Naive B cell (primary cell): ENCODE results near the gene GLT8D2. TPM values are rescaled to one million over a fixed set of nuclear protein-coding genes. Genes with fewer than 3 reads are reported as not detected.

ENCODE experiments used
- ATAC-seq, 2 donors: fragments of 150-1000 bp; cut with Tn5 transposase; 2 replicates each; pipeline ENCODE4 v1.10.0; 2021; ENCODE audit warnings: low read depth in 2 of 2, mild to moderate bottlenecking in 2 of 2, moderate library complexity in 2 of 2
- DNase-seq: peaks from one replicate; pipeline ENCODE4 v3.0.0; 2022
- H3K27ac Mint-ChIP-seq, 6 donors: one replicate each; pipeline ENCODE4 v1.8.0; 2020 to 2022; ENCODE audit warnings: mild to moderate bottlenecking in 6 of 6, mixed read lengths in 6 of 6, moderate library complexity in 5 of 6, inconsistent platforms in 2 of 6
- H3K27me3 Mint-ChIP-seq, 3 donors: one replicate each; pipeline ENCODE4 v1.8.0; 2021 to 2022; ENCODE audit warnings: mixed read lengths in 3 of 3, mild to moderate bottlenecking in 1 of 3
- H3K36me3 Mint-ChIP-seq, 2 donors: one replicate each; pipeline ENCODE4 v1.8.0; 2020 to 2022; ENCODE audit warnings: mixed read lengths in 2 of 2, inconsistent platforms in 1 of 2, mild to moderate bottlenecking in 1 of 2
- H3K4me1 Mint-ChIP-seq, 3 donors: one replicate each; pipeline ENCODE4 v1.8.0; 2020 to 2022; ENCODE audit warnings: mixed read lengths in 3 of 3, inconsistent platforms in 1 of 3, mild to moderate bottlenecking in 1 of 3, moderate library complexity in 1 of 3
- H3K4me3 Mint-ChIP-seq, 8 donors: one replicate each; pipeline ENCODE4 v1.8.0; 2020 to 2022; ENCODE audit warnings: mild to moderate bottlenecking in 8 of 8, mixed read lengths in 8 of 8, moderate library complexity in 8 of 8, inconsistent platforms in 2 of 8
- H3K9me3 Mint-ChIP-seq, 7 donors: one replicate each; pipeline ENCODE4 v1.8.0; 2020 to 2022; ENCODE audit warnings: mixed read lengths in 7 of 7, mild to moderate bottlenecking in 5 of 7, inconsistent platforms in 2 of 7, moderate library complexity in 1 of 7
- polyA plus RNA-seq, 6 donors: library from polyadenylated mRNA; unstranded; fragments of 300-500 nt; fragmentation: Illumina TruSeq; gene quantifications; one replicate each; pipeline ENCODE4 v1.2.3, GENCODE V29; 2021; ENCODE audit warnings: low read depth in 6 of 6

Gene GLT8D2
- polyA plus RNA-seq, 6 donors from 2014 or later = 0.32 to 0.66 TPM; not detected in 4

GRCh38 chr12:104010121-104010520, 39.9 kb downstream of the GLT8D2 start:
- peaks cover 17 to 58% (median 22%) of the 10 kb centered on the region in 3 donors for H3K27me3 Mint-ChIP-seq
- no peak for DNase-seq
- H3K4me3 Mint-ChIP-seq = no peak overlapping the region
- no peak for ATAC-seq
- H3K36me3 Mint-ChIP-seq = peaks cover 0 to 13% of the 10 kb centered on the region in 2 donors
- peaks cover 0 to 21% (median 12%) of the 10 kb centered on the region in 7 donors for H3K9me3 Mint-ChIP-seq
- H3K4me1 Mint-ChIP-seq = peaks cover 0 to 2% (median 0%) of the 10 kb centered on the region in 3 donors
- H3K27ac Mint-ChIP-seq = no peak overlapping the region

- Mint-ChIP-seq H3K4me3 (no peak overlapping the region), H3K9me3 (peaks cover 0 to 21% (median 12%) of the 10 kb centered on the region in 7 donors), H3K27ac (no peak overlapping the region), H3K4me1 (peaks cover 0 to 2% (median 0%) of the 10 kb centered on the region in 3 donors), H3K36me3 (peaks cover 0 to 13% of the 10 kb centered on the region in 2 donors), H3K27me3 (peaks cover 21 to 71% (median 32%) of the 10 kb centered on the region in 3 donors)
- no peak for ATAC-seq
- no peak for DNase-seq
These were observed 43.1 kb downstream of the GLT8D2 start for GRCh38 chr12:104006929-104007328.

- Mint-ChIP-seq H3K27me3 (peaks cover 9 to 69% (median 38%) of the 10 kb centered on the region in 3 donors), H3K36me3 (peaks cover 0 to 5% of the 10 kb centered on the region in 2 donors), H3K4me1 (no peaks in the 10 kb centered on the region), H3K27ac (no peak overlapping the region), H3K9me3 (peaks cover 0 to 7% (median 4%) of the 10 kb centered on the region in 7 donors), H3K4me3 (no peak overlapping the region)
- ATAC-seq (no peak), DNase-seq (no peak)
These were observed 46.4 kb downstream of the GLT8D2 start for GRCh38 chr12:104003596-104003995.

- H3K4me1 Mint-ChIP-seq = no peaks in the 10 kb centered on the region
- no peak overlapping the region for H3K4me3 Mint-ChIP-seq
- H3K36me3 Mint-ChIP-seq = no peaks in the 10 kb centered on the region
- H3K27ac Mint-ChIP-seq = peak overlapping the region in 1 of 6 donors; percentile 42
- peaks cover 0 to 5% (median 0%) of the 10 kb centered on the region in 7 donors for H3K9me3 Mint-ChIP-seq
- DNase-seq = no peak
- ATAC-seq = no peak
- peaks cover 3 to 69% (median 38%) of the 10 kb centered on the region in 3 donors for H3K27me3 Mint-ChIP-seq
These were observed 47.3 kb downstream of the GLT8D2 start for GRCh38 chr12:104002686-104003085.

- Mint-ChIP-seq H3K9me3 (peaks cover 0 to 5% (median 0%) of the 10 kb centered on the region in 7 donors), H3K27me3 (peaks cover 8 to 69% (median 46%) of the 10 kb centered on the region in 3 donors), H3K4me1 (no peaks in the 10 kb centered on the region), H3K36me3 (no peaks in the 10 kb centered on the region), H3K4me3 (no peak overlapping the region), H3K27ac (no peak overlapping the region)
- DNase-seq (no peak), ATAC-seq (no peak)
These were observed 49.1 kb downstream of the GLT8D2 start for GRCh38 chr12:104000807-104001434.

- H3K27me3 Mint-ChIP-seq = peaks cover 5 to 52% (median 46%) of the 10 kb centered on the region in 3 donors
- peaks cover 0 to 2% (median 0%) of the 10 kb centered on the region in 7 donors for H3K9me3 Mint-ChIP-seq
- DNase-seq (no peak), ATAC-seq (no peak)
- H3K4me1 Mint-ChIP-seq = no peaks in the 10 kb centered on the region
- no peaks in the 10 kb centered on the region for H3K36me3 Mint-ChIP-seq
- no peak overlapping the region for H3K4me3 Mint-ChIP-seq
- H3K27ac Mint-ChIP-seq = no peak overlapping the region
These were observed 51.0 kb downstream of the GLT8D2 start for GRCh38 chr12:103998976-103999375.

GRCh38 chr12:103997286-103997900, 52.6 kb downstream of the GLT8D2 start:
- peak overlapping the region in 1 of 6 donors; percentile 35 for H3K27ac Mint-ChIP-seq
- H3K9me3 Mint-ChIP-seq = no peaks in the 10 kb centered on the region
- peaks cover 5 to 39% (median 33%) of the 10 kb centered on the region in 3 donors for H3K27me3 Mint-ChIP-seq
- no peak overlapping the region for H3K4me3 Mint-ChIP-seq
- no peaks in the 10 kb centered on the region for H3K36me3 Mint-ChIP-seq
- no peak for DNase-seq
- ATAC-seq = no peak
- H3K4me1 Mint-ChIP-seq = no peaks in the 10 kb centered on the region

- Mint-ChIP-seq H3K36me3 (no peaks in the 10 kb centered on the region), H3K4me1 (no peaks in the 10 kb centered on the region), H3K27ac (no peak overlapping the region), H3K27me3 (peaks cover 5 to 39% (median 31%) of the 10 kb centered on the region in 3 donors), H3K9me3 (no peaks in the 10 kb centered on the region), H3K4me3 (no peak overlapping the region)
- no peak for ATAC-seq
- no peak for DNase-seq
These were observed 53.4 kb downstream of the GLT8D2 start for GRCh38 chr12:103996595-103996994.

- no peak for ATAC-seq
- H3K27ac Mint-ChIP-seq = no peak overlapping the region
These were observed 55.8 kb downstream of the GLT8D2 start for GRCh38 chr12:103994235-103994634.

GRCh38 chr12:103986829-103987228, 63.2 kb downstream of the GLT8D2 start:
- Mint-ChIP-seq H3K27ac (no peak overlapping the region), H3K36me3 (peaks cover 0 to 12% of the 10 kb centered on the region in 2 donors), H3K4me1 (no peaks in the 10 kb centered on the region), H3K9me3 (no peaks in the 10 kb centered on the region), H3K4me3 (no peak overlapping the region), H3K27me3 (no peaks in the 10 kb centered on the region)
- ATAC-seq (no peak), DNase-seq (no peak)

More at GRCh38 chr12:103994235-103994634, 55.8 kb downstream of the GLT8D2 start:
- no peaks in the 10 kb centered on the region for H3K4me1 Mint-ChIP-seq
- DNase-seq = no peak
- no peak overlapping the region for H3K4me3 Mint-ChIP-seq
- H3K27me3 Mint-ChIP-seq = peaks cover 5 to 24% (median 12%) of the 10 kb centered on the region in 3 donors
- no peaks in the 10 kb centered on the region for H3K36me3 Mint-ChIP-seq
- H3K9me3 Mint-ChIP-seq = no peaks in the 10 kb centered on the region

- Mint-ChIP-seq H3K27me3 (no peaks in the 10 kb centered on the region), H3K4me1 (peaks cover 22 to 31% (median 26%) of the 10 kb centered on the region in 3 donors), H3K27ac (peak overlapping the region in 3 of 6 donors; percentile 66 to 82 (median 74)), H3K4me3 (peak overlapping the region in 1 of 8 donors; percentile 29), H3K9me3 (no peaks in the 10 kb centered on the region), H3K36me3 (peaks cover 14 to 16% of the 10 kb centered on the region in 2 donors)
- peak; percentile 83 to 84 for ATAC-seq
- no peak for DNase-seq
These were observed 71.5 kb downstream of the GLT8D2 start for GRCh38 chr12:103978384-103978982.

GRCh38 chr12:103975368-103975767, 74.6 kb downstream of the GLT8D2 start:
- Mint-ChIP-seq H3K36me3 (peaks cover 10 to 16% of the 10 kb centered on the region in 2 donors), H3K4me1 (peaks cover 27 to 47% (median 39%) of the 10 kb centered on the region in 3 donors), H3K27me3 (no peaks in the 10 kb centered on the region), H3K27ac (peak overlapping the region in 1 of 6 donors; percentile 54), H3K4me3 (no peak overlapping the region), H3K9me3 (no peaks in the 10 kb centered on the region)
- no peak for DNase-seq
- ATAC-seq = no peak

- peaks cover 10 to 16% of the 10 kb centered on the region in 2 donors for H3K36me3 Mint-ChIP-seq
- H3K4me3 Mint-ChIP-seq = peak overlapping the region in 1 of 8 donors; percentile 40
- H3K4me1 Mint-ChIP-seq = peaks cover 29 to 47% (median 44%) of the 10 kb centered on the region in 3 donors
- DNase-seq (no peak), ATAC-seq (no peak)
- H3K27ac Mint-ChIP-seq = peak overlapping the region in 1 of 6 donors; percentile 47
- H3K9me3 Mint-ChIP-seq = no peaks in the 10 kb centered on the region
- H3K27me3 Mint-ChIP-seq = no peaks in the 10 kb centered on the region
These were observed 76.1 kb downstream of the GLT8D2 start for GRCh38 chr12:103973909-103974308.
